VCaP (cell line): ENCODE measurements around the gene CCR9.

Experiments
- H3K27ac ChIP-seq: fragments of 450-650 bp; 2 replicates; pipeline ENCODE4 v1.5.1; 2017
- TF ChIP-seq, protein P1 (sequence below): fragments of 450-650 bp; conservative IDR thresholded peaks from 2 replicates; pipeline ENCODE4 v1.5.1; 2017; ENCODE audit warnings: mild to moderate bottlenecking, moderate library complexity

Gene CCR9

GRCh38 chr3:45885979-45886705 is at the start of gene CCR9:
Gene CCR9, plus strand, starts transcription at chr3:45886543. Its CDS starts 8,391 bp downstream, at chr3:45894934.
- TF ChIP-seq, protein P1, sequence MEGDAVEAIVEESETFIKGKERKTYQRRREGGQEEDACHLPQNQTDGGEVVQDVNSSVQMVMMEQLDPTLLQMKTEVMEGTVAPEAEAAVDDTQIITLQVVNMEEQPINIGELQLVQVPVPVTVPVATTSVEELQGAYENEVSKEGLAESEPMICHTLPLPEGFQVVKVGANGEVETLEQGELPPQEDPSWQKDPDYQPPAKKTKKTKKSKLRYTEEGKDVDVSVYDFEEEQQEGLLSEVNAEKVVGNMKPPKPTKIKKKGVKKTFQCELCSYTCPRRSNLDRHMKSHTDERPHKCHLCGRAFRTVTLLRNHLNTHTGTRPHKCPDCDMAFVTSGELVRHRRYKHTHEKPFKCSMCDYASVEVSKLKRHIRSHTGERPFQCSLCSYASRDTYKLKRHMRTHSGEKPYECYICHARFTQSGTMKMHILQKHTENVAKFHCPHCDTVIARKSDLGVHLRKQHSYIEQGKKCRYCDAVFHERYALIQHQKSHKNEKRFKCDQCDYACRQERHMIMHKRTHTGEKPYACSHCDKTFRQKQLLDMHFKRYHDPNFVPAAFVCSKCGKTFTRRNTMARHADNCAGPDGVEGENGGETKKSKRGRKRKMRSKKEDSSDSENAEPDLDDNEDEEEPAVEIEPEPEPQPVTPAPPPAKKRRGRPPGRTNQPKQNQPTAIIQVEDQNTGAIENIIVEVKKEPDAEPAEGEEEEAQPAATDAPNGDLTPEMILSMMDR = no peak
- H3K27ac ChIP-seq = no peak within 1 kb of the TSS

DNA sequence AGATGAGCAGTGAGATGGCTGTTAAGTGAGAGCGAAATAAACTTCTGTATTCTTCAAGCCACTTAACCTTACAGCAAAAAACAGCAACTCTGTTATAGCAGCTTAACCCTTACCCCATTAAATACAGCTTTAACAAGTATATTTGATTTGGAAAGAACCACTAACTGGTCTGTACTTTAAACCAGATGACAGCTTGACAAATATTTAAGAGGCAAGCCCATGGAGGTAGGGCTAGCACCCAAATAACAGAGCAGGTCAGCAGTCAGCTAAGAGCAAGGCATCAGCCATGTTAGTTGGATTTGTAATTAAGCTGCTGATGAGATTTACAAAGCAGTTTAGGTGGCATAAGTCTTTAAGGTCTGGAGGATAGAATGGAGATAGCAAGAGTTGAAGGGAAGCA is 47.9 kb upstream of the CCR9 start:
- TF ChIP-seq, protein P1 = no peak
- H3K27ac ChIP-seq = no peak overlapping the region

DNA sequence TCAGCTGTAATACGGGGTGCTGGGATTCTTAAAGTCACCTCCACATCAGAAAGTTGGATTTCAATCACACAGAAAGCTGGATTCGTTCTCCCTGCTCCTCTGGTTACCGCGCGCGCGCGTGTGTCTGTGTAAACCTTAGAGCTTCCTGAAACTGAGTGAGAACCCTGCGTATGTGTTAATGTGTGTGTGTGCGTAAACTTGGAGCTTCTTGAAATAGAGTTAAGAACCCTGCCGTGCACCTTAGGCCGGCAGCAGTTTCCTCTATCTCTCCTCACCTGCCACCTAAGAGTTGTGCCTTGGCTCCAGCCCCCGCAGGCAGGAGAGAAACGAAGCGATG is 45.0 kb upstream of the CCR9 start:
- H3K27ac ChIP-seq = peak overlapping the region; percentile 52; the same call in 1 of the 2 replicates
- TF ChIP-seq, protein P1 = no peak

DNA sequence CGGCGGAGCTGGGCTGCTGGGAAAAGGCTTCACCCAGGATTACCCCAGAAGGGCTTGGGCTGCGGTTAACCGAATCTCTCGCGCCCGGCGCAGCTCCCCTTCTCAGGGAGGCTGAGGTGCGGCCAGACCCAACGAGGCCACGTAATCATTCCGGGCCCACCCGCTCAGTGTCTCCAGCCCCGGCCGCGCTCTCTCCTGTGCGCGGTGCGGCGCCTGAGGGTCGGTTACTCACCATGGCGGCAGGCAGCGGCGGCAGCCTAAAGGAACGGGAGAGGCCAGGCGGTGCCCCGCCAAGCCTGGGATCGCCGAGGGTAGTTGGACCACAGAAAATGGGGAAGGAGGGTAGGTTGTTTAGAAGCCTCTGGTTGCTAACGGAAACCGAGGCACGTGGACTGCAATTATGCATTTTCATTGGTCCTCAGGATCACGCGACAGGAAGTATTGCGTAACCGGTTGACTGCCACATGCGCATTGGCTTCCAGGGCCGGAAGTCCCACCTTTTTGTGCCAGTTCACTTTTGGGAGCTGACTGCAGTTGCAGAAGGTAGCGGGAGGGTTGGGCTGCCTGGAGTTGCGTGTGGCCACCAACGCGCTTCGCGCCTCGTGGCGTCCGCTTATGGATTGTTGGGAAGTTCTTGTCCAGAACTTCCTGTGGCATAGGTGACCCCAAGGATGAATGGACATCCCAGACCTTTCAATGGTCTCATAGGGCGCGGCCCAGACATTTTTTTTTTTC is 44.4 kb upstream of the CCR9 start, which contains the start of gene LZTFL1:
Gene LZTFL1, minus strand, starts transcription at position 363 of the 735 bp plus-strand sequence. Its CDS starts 128 bp downstream, at position 235.
- TF ChIP-seq, protein P1 = no peak
- H3K27ac ChIP-seq = peak within 1 kb of the TSS; percentile 52; the same call in 1 of the 2 replicates

DNA sequence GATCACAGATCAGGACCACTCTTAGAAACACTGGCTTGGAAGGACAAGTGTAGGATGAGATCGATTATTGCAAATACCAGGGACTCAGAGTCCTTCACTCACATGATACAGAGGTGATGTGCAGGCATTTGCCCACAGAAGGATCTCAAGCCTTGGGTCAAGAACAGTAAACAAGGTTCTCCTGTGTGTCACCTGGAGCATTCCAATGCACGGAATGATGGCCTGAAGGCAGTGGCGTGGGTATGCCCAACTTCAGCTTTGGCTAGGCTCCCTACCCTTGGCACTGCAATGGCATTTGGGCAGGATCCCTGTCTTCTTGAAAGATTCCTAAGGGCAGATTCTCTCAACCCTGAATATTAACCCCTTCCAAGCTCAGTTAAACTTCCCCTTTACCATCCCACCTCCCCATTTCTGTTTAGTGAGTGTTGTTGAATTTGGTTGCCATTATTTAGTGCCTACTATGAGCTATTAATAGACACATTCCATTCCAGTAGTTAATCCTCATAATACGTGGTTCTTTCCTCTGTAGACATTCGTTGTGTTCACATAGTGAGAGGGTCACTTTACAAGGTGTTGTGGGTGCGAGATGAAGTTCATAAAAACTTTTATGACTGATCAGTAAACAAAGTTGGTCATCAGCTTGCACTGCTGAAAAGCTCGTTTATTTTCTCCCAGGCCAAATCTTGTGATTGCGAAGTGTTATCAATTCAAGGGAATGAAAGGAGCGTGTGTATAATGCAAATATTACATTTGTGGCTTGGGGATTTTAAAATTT is 43.3 kb upstream of the CCR9 start:
- H3K27ac ChIP-seq = no peak overlapping the region
- TF ChIP-seq, protein P1 = no peak

DNA sequence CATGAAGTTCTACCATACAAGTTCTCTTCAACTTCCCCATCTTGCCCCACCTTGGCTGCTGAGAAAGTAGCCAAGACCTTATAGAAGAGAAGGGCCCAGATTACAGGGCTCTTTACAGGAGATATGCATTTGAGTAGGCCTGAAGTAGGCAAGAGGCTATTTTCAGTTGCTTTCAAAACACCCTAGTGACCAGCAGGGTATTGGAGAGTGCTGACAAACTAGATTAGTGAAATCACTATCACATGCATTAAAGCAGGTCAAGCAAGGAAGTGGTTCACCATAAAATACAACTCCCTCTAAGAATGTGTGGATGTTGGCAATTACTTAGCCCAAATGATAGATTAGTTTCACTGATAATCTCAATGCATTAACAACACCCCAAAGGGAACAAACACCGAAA is 41.7 kb upstream of the CCR9 start:
- H3K27ac ChIP-seq = no peak overlapping the region
- TF ChIP-seq, protein P1 = no peak

GRCh38 chr3:45848392-45848791 is 38.0 kb upstream of the CCR9 start:
- H3K27ac ChIP-seq = no peak overlapping the region
- TF ChIP-seq, protein P1 = no peak
